SK-N-SH (cell line): ENCODE data around the gene C4orf50. TPM values are rescaled to one million over a fixed set of nuclear protein-coding genes. Genes with fewer than 3 reads are reported as not detected.

Source experiments
- CTCF ChIA-PET: fragments of 300-600, 350-600 bp; formaldehyde crosslinking; extraction: SDS; loops from one replicate; lab custom pipeline; 2021; lab: Yijun Ruan, JAX
- POLR2A ChIA-PET: fragments of 350-600 bp; sonication (Branson Sonifier 250); formaldehyde crosslinking; extraction: SDS; loops from one replicate; lab custom pipeline; 2020; ENCODE audit warnings: antibody characterized with exemption, inconsistent platforms; lab: Yijun Ruan, JAX
- DNase-seq: peaks from one replicate; pipeline ENCODE4 v3.0.0; 2012
- H2AFZ ChIP-seq: fragments of 200-600 bp; sonication (generic); 2 replicates; pipeline ENCODE4 v1.8.1; 2016; ENCODE audit warnings: antibody characterized with exemption, mild to moderate bottlenecking, low read depth
- H3F3A ChIP-seq: fragments of 200-600 bp; sonication (generic); replicated peaks from 2 replicates; pipeline ENCODE3; 2016; ENCODE audit warnings: antibody characterized with exemption, mild to moderate bottlenecking; ENCODE audit not compliant: insufficient read depth
- H3K27ac ChIP-seq, 2 experiments: fragments of 200-500 bp in 1 of 2; fragments of 200-600 bp in 1 of 2; sonication (Bioruptor generic) in 1 of 2; sonication (generic), shearing (Covaris generic) in 1 of 2; 2 replicates each; pipeline versions ENCODE4 v1.5.1 to v1.6.1; 2014 to 2016; ENCODE audit warnings: low read depth in 2 of 2, inconsistent platforms in 1 of 2, low read length in 1 of 2, mild to moderate bottlenecking in 1 of 2, mixed read lengths in 1 of 2
- H3K27me3 ChIP-seq: fragments of 200-600 bp; sonication (generic), shearing (Covaris generic); 2 replicates; pipeline ENCODE4 v1.6.1; 2016; ENCODE audit warnings: mixed run types; ENCODE audit not compliant: insufficient read depth
- H3K36me3 ChIP-seq, 2 experiments: fragments of 200-500 bp in 1 of 2; fragments of 200-600 bp in 1 of 2; sonication (Bioruptor generic) in 1 of 2; sonication (generic) in 1 of 2; replicated peaks in 1 of 2; 2 replicates each; pipeline versions ENCODE3 to v1.5.1; 2014 to 2016; ENCODE audit warnings: low read length in 1 of 2, mild to moderate bottlenecking in 1 of 2; ENCODE audit not compliant: insufficient read depth in 2 of 2, control insufficient read depth in 1 of 2
- H3K4me1 ChIP-seq, 2 experiments: fragments of 200-500 bp in 1 of 2; fragments of 200-600 bp in 1 of 2; sonication (Bioruptor generic) in 1 of 2; sonication (generic), shearing (Covaris generic) in 1 of 2; 2 replicates each; pipeline versions ENCODE4 v1.5.1 to v1.6.1; 2014 to 2016; ENCODE audit warnings: low read depth in 1 of 2, low read length in 1 of 2, mixed run types in 1 of 2; ENCODE audit not compliant: insufficient read depth in 2 of 2, control insufficient read depth in 1 of 2
- H3K4me2 ChIP-seq: fragments of 200-600 bp; sonication (generic), shearing (Covaris generic); 2 replicates; pipeline ENCODE4 v1.6.1; 2017; ENCODE audit warnings: mixed run types
- H3K4me3 ChIP-seq, 2 experiments: fragments of 200-500 bp in 1 of 2; fragments of 200-600 bp in 1 of 2; sonication (Bioruptor generic) in 1 of 2; sonication (generic), shearing (Covaris generic) in 1 of 2; 2 replicates each; pipeline versions ENCODE4 v1.5.1 to v1.8.1; 2014 to 2016; ENCODE audit warnings: low read depth in 2 of 2, inconsistent platforms in 1 of 2, low read length in 1 of 2, mild to moderate bottlenecking in 1 of 2, mixed read lengths in 1 of 2, moderate library complexity in 1 of 2
- H3K79me2 ChIP-seq: fragments of 200-600 bp; sonication (generic); 2 replicates; pipeline ENCODE4 v1.8.1; 2017; ENCODE audit warnings: mild to moderate bottlenecking; ENCODE audit not compliant: insufficient read depth
- H3K9ac ChIP-seq: fragments of 200-600 bp; sonication (generic); 2 replicates; pipeline ENCODE4 v1.6.1; 2017; ENCODE audit warnings: mixed run types
- H3K9me2 ChIP-seq: fragments of 200-600 bp; sonication (generic); 2 replicates; pipeline ENCODE4 v1.6.1; 2017; ENCODE audit warnings: mixed run types
- H3K9me3 ChIP-seq: fragments of 200-600 bp; sonication (generic); 2 replicates; pipeline ENCODE4 v1.6.1; 2017; ENCODE audit warnings: mixed run types, mild to moderate bottlenecking, moderate library complexity
- H4K20me1 ChIP-seq: fragments of 200-600 bp; sonication (generic); 2 replicates; pipeline ENCODE4 v1.6.1; 2017; ENCODE audit warnings: mild to moderate bottlenecking, mixed run types; ENCODE audit not compliant: insufficient read depth
- ELF1 ChIP-seq: IDR thresholded peaks from 2 replicates; pipeline ENCODE4 v1.4.0; 2012
- EZH2phosphoT487 ChIP-seq: fragments of 200-600 bp; sonication (generic); IDR thresholded peaks from 2 replicates; pipeline ENCODE4 v1.6.1; 2017; ENCODE audit warnings: low read depth, mixed run types, mild to moderate bottlenecking, antibody characterized with exemption, moderate library complexity, borderline replicate concordance
- FOSL2 ChIP-seq: IDR thresholded peaks from 2 replicates; pipeline ENCODE4 v1.4.0; 2012; ENCODE audit warnings: low read depth, mild to moderate bottlenecking, moderate library complexity, borderline replicate concordance
- GATA2 ChIP-seq: sonication (generic); formaldehyde crosslinking; IDR thresholded peaks from 2 replicates; pipeline ENCODE4 v1.5.0; 2020; ENCODE audit warnings: mild to moderate bottlenecking, missing genetic modification reagents
- MEF2A ChIP-seq: IDR thresholded peaks from 2 replicates; pipeline ENCODE4 v1.4.0; 2012; ENCODE audit warnings: low read depth, borderline replicate concordance
- MXI1 ChIP-seq: IDR thresholded peaks from 2 replicates; pipeline ENCODE4 v1.6.1; 2012; ENCODE audit warnings: mild to moderate bottlenecking, low read depth, low read length, improper control_type of control experiment
- NRF1 ChIP-seq: IDR thresholded peaks from 2 replicates; pipeline ENCODE4 v1.6.1; 2012; ENCODE audit warnings: low read depth, mild to moderate bottlenecking, low read length
- POLR2AphosphoS5 ChIP-seq: IDR thresholded peaks from 2 replicates; pipeline ENCODE4 v1.6.1; 2012; ENCODE audit warnings: low read depth, low read length
- RAD21 ChIP-seq: IDR thresholded peaks from 2 replicates; pipeline ENCODE4 v1.6.1; 2012; ENCODE audit warnings: mild to moderate bottlenecking, low read length
- RFX5 ChIP-seq: IDR thresholded peaks from 2 replicates; pipeline ENCODE4 v1.6.1; 2012; ENCODE audit warnings: mild to moderate bottlenecking, improper control_type of control experiment, low read length
- SIN3A ChIP-seq: IDR thresholded peaks from 2 replicates; pipeline ENCODE4 v1.6.1; 2012; ENCODE audit warnings: low read depth, mild to moderate bottlenecking, low read length, moderate library complexity, borderline replicate concordance
- SMC3 ChIP-seq: IDR thresholded peaks from 2 replicates; pipeline ENCODE4 v1.6.1; 2012; ENCODE audit warnings: low read depth, low read length, improper control_type of control experiment
- TAF1 ChIP-seq: IDR thresholded peaks from 2 replicates; pipeline ENCODE4 v1.6.1; 2012; ENCODE audit warnings: low read depth, mild to moderate bottlenecking, low read length, moderate library complexity, borderline replicate concordance
- TCF12 ChIP-seq: IDR thresholded peaks from 2 replicates; pipeline ENCODE4 v1.4.0; 2012
- TEAD4 ChIP-seq: IDR thresholded peaks from 2 replicates; pipeline ENCODE4 v1.4.0; 2012; ENCODE audit warnings: mild to moderate bottlenecking, borderline replicate concordance; ENCODE audit not compliant: insufficient read depth
- ZBTB33 ChIP-seq: IDR thresholded peaks from 2 replicates; pipeline ENCODE4 v1.4.0; 2012; ENCODE audit warnings: low read depth, borderline replicate concordance
- WGBS: methylation state at CpG from one replicate; pipeline ENCODE4 v1.1.6; 2017; ENCODE audit warnings: low lambda C conversion rate; 5-methylcytosine and 5-hydroxymethylcytosine counted together
- polyA plus RNA-seq, 3 experiments: library from polyadenylated mRNA; depleted of rRNA; stranded (reverse); fragments of >200 nt; gene quantifications; 2 replicates each; pipeline ENCODE4 v1.2.3, GENCODE V29; 2012
- TF ChIP-seq, protein P1 (sequence below): fragments of 200-600 bp; sonication (generic); IDR thresholded peaks from 2 replicates; pipeline ENCODE4 v1.6.1; 2017; ENCODE audit warnings: antibody characterized with exemption, mild to moderate bottlenecking, moderate library complexity
- TF ChIP-seq, protein P2 (sequence below): IDR thresholded peaks from 2 replicates; pipeline ENCODE4; 2012

The C4orf50 gene
- polyA plus RNA-seq, 1 of the 3 experiments (the other 2 are of a cell fraction): under 0.01 TPM

DNA sequence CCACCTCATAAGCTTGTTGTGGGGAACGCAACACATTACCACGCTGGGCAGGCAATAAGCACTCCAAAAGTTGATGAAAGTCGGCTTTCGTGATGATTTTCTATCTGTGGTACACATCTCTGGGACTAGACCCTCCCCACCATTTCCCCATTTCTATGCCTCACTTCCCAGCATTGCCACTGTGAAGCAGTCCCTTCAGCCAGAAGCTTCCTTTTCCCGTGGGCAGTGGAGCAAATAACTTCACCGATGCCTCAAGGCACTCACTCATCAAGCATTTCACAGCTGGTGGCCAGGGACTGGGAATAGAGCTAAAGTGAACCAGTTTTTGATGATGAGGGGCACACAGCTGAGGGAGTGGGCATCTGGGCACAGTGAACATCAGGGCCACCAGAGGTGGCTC, 18.9 kb downstream of the C4orf50 start (continued):
- no peak for TF ChIP-seq ZBTB33
- TF ChIP-seq SIN3A: no peak
- TF ChIP-seq, all 33 proteins: peak for 0

GRCh38 chr4:5998333-5998936, 19.8 kb downstream of the C4orf50 start:
- Histone ChIP-seq H3K79me2 (no peaks in the 10 kb centered on the region), H3F3A (no peaks in the 10 kb centered on the region), H4K20me1 (no peaks in the 10 kb centered on the region), H3K36me3 (no peaks in the 10 kb centered on the region), H3K9me2 (no peaks in the 10 kb centered on the region), H3K4me1 (peaks cover 0 to 23% of the 10 kb centered on the region in 2 experiments; a peak in 1 of 4 replicates), H3K27ac (no peak overlapping the region; a peak in 1 of 4 replicates), H2AFZ (no peak overlapping the region), H3K9ac (no peak overlapping the region), H3K4me3 (peak overlapping the region in 1 of 2 experiments; percentile 57; a peak in 1 of 4 replicates), H3K4me2 (no peak overlapping the region), H3K27me3 (no peaks in the 10 kb centered on the region), H3K9me3 (no peaks in the 10 kb centered on the region)
- TF ChIP-seq SMC3: peak; percentile 74; the same call in 1 of the 2 replicates
- TF ChIP-seq RAD21: peak; percentile 96
- TF ChIP-seq GATA2 (CRISPR knock-in tag): no peak
- TF ChIP-seq, protein P1, sequence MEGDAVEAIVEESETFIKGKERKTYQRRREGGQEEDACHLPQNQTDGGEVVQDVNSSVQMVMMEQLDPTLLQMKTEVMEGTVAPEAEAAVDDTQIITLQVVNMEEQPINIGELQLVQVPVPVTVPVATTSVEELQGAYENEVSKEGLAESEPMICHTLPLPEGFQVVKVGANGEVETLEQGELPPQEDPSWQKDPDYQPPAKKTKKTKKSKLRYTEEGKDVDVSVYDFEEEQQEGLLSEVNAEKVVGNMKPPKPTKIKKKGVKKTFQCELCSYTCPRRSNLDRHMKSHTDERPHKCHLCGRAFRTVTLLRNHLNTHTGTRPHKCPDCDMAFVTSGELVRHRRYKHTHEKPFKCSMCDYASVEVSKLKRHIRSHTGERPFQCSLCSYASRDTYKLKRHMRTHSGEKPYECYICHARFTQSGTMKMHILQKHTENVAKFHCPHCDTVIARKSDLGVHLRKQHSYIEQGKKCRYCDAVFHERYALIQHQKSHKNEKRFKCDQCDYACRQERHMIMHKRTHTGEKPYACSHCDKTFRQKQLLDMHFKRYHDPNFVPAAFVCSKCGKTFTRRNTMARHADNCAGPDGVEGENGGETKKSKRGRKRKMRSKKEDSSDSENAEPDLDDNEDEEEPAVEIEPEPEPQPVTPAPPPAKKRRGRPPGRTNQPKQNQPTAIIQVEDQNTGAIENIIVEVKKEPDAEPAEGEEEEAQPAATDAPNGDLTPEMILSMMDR: peak; percentile 62
- TF ChIP-seq FOSL2: no peak
- TF ChIP-seq RFX5: peak; percentile 80
- POLR2A ChIA-PET: no interaction called here
- CTCF ChIA-PET: interaction anchor here (0.6 to 7.2 kb wide), 96 partner anchors 11 to 600 kb away, joined by 3 to 107 read pairs (median 5); partner anchors contain the start of genes C4orf50, CRMP1, JAKMIP1 and WFS1
- 3% methylated on average over 8 of the region's 9 CpGs for WGBS
- DNase-seq: peak; percentile 88

GRCh38 chr4:5996641-5997040, 21.6 kb downstream of the C4orf50 start:
- Histone ChIP-seq H3K27me3 (no peaks in the 10 kb centered on the region), H3K9ac (no peak overlapping the region), H3K4me1 (peaks cover 0 to 8% of the 10 kb centered on the region in 2 experiments; a peak in 1 of 4 replicates), H3K4me2 (no peak overlapping the region), H3K79me2 (no peaks in the 10 kb centered on the region), H3K27ac (no peak overlapping the region), H4K20me1 (no peaks in the 10 kb centered on the region), H3K36me3 (no peaks in the 10 kb centered on the region), H3K9me2 (no peaks in the 10 kb centered on the region), H3K4me3 (no peak overlapping the region), H2AFZ (no peak overlapping the region), H3K9me3 (no peaks in the 10 kb centered on the region), H3F3A (no peaks in the 10 kb centered on the region)
- 14% methylated on average over 4 of the region's 4 CpGs for WGBS
- ChIA-PET POLR2A (no interaction called here), CTCF (interaction anchor here (1.0 to 7.2 kb wide), 10 partner anchors 9 to 551 kb away, joined by 3 to 107 read pairs (median 48); partner anchors contain the start of gene C4orf50)
- no peak for DNase-seq
- TF ChIP-seq NRF1 (no peak), MEF2A (no peak), TCF12 (no peak), TAF1 (no peak), TEAD4 (no peak), EZH2phosphoT487 (no peak), MXI1 (no peak), POLR2AphosphoS5 (no peak), ELF1 (no peak)
- TF ChIP-seq, protein P2, sequence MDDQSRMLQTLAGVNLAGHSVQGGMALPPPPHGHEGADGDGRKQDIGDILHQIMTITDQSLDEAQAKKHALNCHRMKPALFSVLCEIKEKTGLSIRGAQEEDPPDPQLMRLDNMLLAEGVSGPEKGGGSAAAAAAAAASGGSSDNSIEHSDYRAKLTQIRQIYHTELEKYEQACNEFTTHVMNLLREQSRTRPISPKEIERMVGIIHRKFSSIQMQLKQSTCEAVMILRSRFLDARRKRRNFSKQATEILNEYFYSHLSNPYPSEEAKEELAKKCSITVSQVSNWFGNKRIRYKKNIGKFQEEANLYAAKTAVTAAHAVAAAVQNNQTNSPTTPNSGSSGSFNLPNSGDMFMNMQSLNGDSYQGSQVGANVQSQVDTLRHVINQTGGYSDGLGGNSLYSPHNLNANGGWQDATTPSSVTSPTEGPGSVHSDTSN: no peak
